ENCODE results near the gene BICRAL.

DNA sequence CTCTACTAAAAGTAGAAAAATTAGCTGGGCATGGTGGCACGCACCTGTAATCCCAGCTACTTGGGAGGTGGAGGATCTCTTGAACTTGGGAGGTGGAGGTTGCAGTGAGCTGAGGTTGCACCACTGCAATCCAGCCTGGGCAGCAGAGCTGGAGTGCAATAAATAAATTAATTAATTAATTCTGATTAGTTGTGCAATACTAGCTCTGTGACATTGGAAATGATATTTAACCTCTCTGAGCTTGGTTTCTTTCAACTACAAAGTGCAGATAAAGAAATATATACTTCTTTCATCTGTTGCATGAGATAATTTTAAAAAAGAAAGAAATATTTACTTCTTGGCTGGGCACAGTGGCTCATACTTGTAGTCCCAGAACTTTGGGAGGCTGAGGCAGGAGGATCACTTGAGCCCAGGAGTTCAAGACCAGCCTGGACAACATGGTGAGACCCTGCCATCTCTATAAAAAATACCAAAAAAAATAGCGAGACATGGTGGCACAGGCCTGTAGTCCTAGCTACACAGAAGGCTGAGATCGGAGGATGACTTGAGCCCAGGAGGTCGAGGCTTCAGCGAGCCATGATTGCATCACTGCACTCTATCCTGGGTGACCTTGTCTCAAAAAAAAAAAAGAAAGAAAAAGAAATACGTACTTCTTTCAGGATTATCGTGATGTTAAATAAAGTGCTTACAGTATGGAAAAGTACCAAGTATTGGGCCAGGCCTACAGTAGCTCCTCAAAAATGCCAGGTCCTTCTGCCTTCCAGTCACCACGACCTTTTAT, 20.4 kb upstream of the BICRAL start:
- TF ChIP-seq POLR2AphosphoS5 (IDR thresholded peaks at IDR 0.05) (no peak), POLR2A (IDR thresholded peaks at IDR 0.05) (no peak)
- TF ChIP-seq, protein P1, sequence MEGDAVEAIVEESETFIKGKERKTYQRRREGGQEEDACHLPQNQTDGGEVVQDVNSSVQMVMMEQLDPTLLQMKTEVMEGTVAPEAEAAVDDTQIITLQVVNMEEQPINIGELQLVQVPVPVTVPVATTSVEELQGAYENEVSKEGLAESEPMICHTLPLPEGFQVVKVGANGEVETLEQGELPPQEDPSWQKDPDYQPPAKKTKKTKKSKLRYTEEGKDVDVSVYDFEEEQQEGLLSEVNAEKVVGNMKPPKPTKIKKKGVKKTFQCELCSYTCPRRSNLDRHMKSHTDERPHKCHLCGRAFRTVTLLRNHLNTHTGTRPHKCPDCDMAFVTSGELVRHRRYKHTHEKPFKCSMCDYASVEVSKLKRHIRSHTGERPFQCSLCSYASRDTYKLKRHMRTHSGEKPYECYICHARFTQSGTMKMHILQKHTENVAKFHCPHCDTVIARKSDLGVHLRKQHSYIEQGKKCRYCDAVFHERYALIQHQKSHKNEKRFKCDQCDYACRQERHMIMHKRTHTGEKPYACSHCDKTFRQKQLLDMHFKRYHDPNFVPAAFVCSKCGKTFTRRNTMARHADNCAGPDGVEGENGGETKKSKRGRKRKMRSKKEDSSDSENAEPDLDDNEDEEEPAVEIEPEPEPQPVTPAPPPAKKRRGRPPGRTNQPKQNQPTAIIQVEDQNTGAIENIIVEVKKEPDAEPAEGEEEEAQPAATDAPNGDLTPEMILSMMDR (IDR thresholded peaks at IDR 0.05) = no peak
